OCI-LY3 (cell line): Measurements from ENCODE around the gene INSIG2.

ENCODE experiments used
- H2AFZ ChIP-seq: fragments of 200-600, 300-600 bp; shearing (Covaris generic); 2 replicates; pipeline ENCODE4 v1.6.0; 2014; ENCODE audit warnings: antibody characterized with exemption, low read depth, low read length
- H3K27ac ChIP-seq: fragments of 200-600, 300-600 bp; sonication (generic); 2 replicates; pipeline ENCODE4 v1.5.1; 2014; ENCODE audit warnings: mild to moderate bottlenecking, low read length, moderate library complexity, mixed read lengths
- H3K27me3 ChIP-seq: fragments of 200-600, 300-600 bp; sonication (generic); 2 replicates; pipeline ENCODE4 v1.6.1; 2014; ENCODE audit warnings: low read depth, low read length, mixed read lengths
- H3K36me3 ChIP-seq: fragments of 200-600, 300-600 bp; sonication (generic); replicated peaks from 2 replicates; pipeline ENCODE3; 2014; ENCODE audit warnings: low read depth, low read length, mixed read lengths
- H3K4me1 ChIP-seq: fragments of 300-600, 200-600 bp; sonication (generic); 2 replicates; pipeline ENCODE4 v1.6.1; 2014; ENCODE audit warnings: low read length, mixed read lengths
- H3K4me2 ChIP-seq: fragments of 200-600, 300-600 bp; sonication (generic); 2 replicates; pipeline ENCODE4 v1.6.1; 2014; ENCODE audit warnings: low read length, mixed read lengths
- H3K4me3 ChIP-seq: fragments of 300-600, 200-600 bp; sonication (generic); 2 replicates; pipeline ENCODE4 v1.5.1; 2014; ENCODE audit warnings: antibody characterized with exemption, mild to moderate bottlenecking, low read length, moderate library complexity
- H3K79me2 ChIP-seq: fragments of 300-600, 200-600 bp; shearing (Covaris generic); 2 replicates; pipeline ENCODE4 v1.6.1; 2014; ENCODE audit warnings: mild to moderate bottlenecking, low read length, mixed read lengths
- H3K9ac ChIP-seq: fragments of 300-600, 200-600 bp; shearing (Covaris generic); 2 replicates; pipeline ENCODE4 v1.6.0; 2014; ENCODE audit warnings: mild to moderate bottlenecking, low read length, moderate library complexity
- H3K9me3 ChIP-seq: fragments of 200-600, 300-600 bp; shearing (Covaris generic); 2 replicates; pipeline ENCODE4 v1.6.1; 2014; ENCODE audit warnings: low read length, mixed read lengths; ENCODE audit not compliant: insufficient read depth
- H4K20me1 ChIP-seq: fragments of 200-600, 300-600 bp; sonication (generic); 2 replicates; pipeline ENCODE4 v1.6.1; 2016; ENCODE audit warnings: low read length, mixed read lengths; ENCODE audit not compliant: insufficient read depth
- CTCF ChIP-seq: fragments of 200-600, 300-600 bp; sonication (generic); IDR thresholded peaks from 2 replicates; pipeline ENCODE4 v1.5.1; 2014; ENCODE audit warnings: antibody characterized with exemption, low read length, low read depth
- EZH2phosphoT487 ChIP-seq: fragments of 200-600 bp; shearing (Covaris generic); IDR thresholded peaks from 2 replicates; pipeline ENCODE4 v1.6.1; 2018; ENCODE audit warnings: antibody characterized with exemption, mixed run types, low read depth

The INSIG2 gene

GRCh38 chr2:118051826-118052358 lies 36.4 kb upstream of the INSIG2 start:
- Histone ChIP-seq H3K9ac (no peak overlapping the region), H3K4me3 (no peak overlapping the region), H2AFZ (no peak overlapping the region), H3K4me1 (peaks cover 70% of the 10 kb centered on the region), H3K27ac (no peak overlapping the region), H3K79me2 (no peaks in the 10 kb centered on the region), H3K36me3 (no peaks in the 10 kb centered on the region), H3K4me2 (no peak overlapping the region), H3K27me3 (no peaks in the 10 kb centered on the region), H3K9me3 (no peaks in the 10 kb centered on the region), H4K20me1 (no peaks in the 10 kb centered on the region)
- TF ChIP-seq EZH2phosphoT487 = no peak
- no peak for TF ChIP-seq CTCF

- no peak overlapping the region for H3K27ac ChIP-seq
- no peaks in the 10 kb centered on the region for H3K79me2 ChIP-seq
- TF ChIP-seq CTCF (no peak), EZH2phosphoT487 (no peak)
- no peaks in the 10 kb centered on the region for H3K9me3 ChIP-seq
- H4K20me1 ChIP-seq = no peaks in the 10 kb centered on the region
- no peaks in the 10 kb centered on the region for H3K36me3 ChIP-seq
- H3K4me3 ChIP-seq = no peak overlapping the region
- no peak overlapping the region for H3K9ac ChIP-seq
- H3K27me3 ChIP-seq = no peaks in the 10 kb centered on the region
- no peak overlapping the region for H3K4me2 ChIP-seq
- H3K4me1 ChIP-seq = peaks cover 70% of the 10 kb centered on the region
- no peak overlapping the region for H2AFZ ChIP-seq
Observed at GRCh38 chr2:118052474-118052873, 35.8 kb upstream of the INSIG2 start.

- no peak overlapping the region for H3K27ac ChIP-seq
- H3K4me1 ChIP-seq = peaks cover 69% of the 10 kb centered on the region
- H3K27me3 ChIP-seq = no peaks in the 10 kb centered on the region
- H3K9ac ChIP-seq = no peak overlapping the region
- no peaks in the 10 kb centered on the region for H3K36me3 ChIP-seq
- H3K9me3 ChIP-seq = no peaks in the 10 kb centered on the region
- no peak overlapping the region for H3K4me2 ChIP-seq
- no peak overlapping the region for H3K4me3 ChIP-seq
- no peaks in the 10 kb centered on the region for H4K20me1 ChIP-seq
- H2AFZ ChIP-seq = no peak overlapping the region
- no peak for TF ChIP-seq EZH2phosphoT487
- no peak for TF ChIP-seq CTCF
- H3K79me2 ChIP-seq = no peaks in the 10 kb centered on the region
Observed at GRCh38 chr2:118053681-118054080, 34.6 kb upstream of the INSIG2 start.

- no peaks in the 10 kb centered on the region for H3K79me2 ChIP-seq
- peak overlapping the region; percentile 99 for H3K4me2 ChIP-seq
- peak overlapping the region; percentile 24; the same call in 1 of the 2 replicates for H2AFZ ChIP-seq
- no peaks in the 10 kb centered on the region for H3K27me3 ChIP-seq
- peak overlapping the region; percentile 98 for H3K27ac ChIP-seq
- H3K36me3 ChIP-seq = no peaks in the 10 kb centered on the region
- peaks cover 67% of the 10 kb centered on the region for H3K4me1 ChIP-seq
- peak overlapping the region; percentile 77; the same call in 1 of the 2 replicates for H3K4me3 ChIP-seq
- no peaks in the 10 kb centered on the region for H4K20me1 ChIP-seq
- H3K9ac ChIP-seq = peak overlapping the region; percentile 97
- TF ChIP-seq CTCF = no peak
- TF ChIP-seq EZH2phosphoT487 = no peak
- H3K9me3 ChIP-seq = no peaks in the 10 kb centered on the region
Observed at GRCh38 chr2:118054213-118055008, 33.9 kb upstream of the INSIG2 start.
